ENCODE measurements around the gene PPP4C.

The PPP4C gene

GRCh38 chr16:30066761-30067583, 8.8 kb upstream of the PPP4C start:
- no peak for DNase-seq
- no peaks in the 10 kb centered on the region for H3K9me3 ChIP-seq (ENCODE audit: control insufficient read depth, low read length)
- peaks cover 46% of the 10 kb centered on the region for H3K36me3 ChIP-seq (ENCODE audit: control insufficient read depth, insufficient read depth, low read length)
- peaks cover 33% of the 10 kb centered on the region for H3K4me1 ChIP-seq (ENCODE audit: control insufficient read depth, insufficient read depth, low read length, poor library complexity, severe bottlenecking)
- peak overlapping the region; percentile 98 for H3K4me3 ChIP-seq (ENCODE audit: insufficient read depth, low read depth, low read length, poor library complexity, severe bottlenecking)
- no peaks in the 10 kb centered on the region for H3K27me3 ChIP-seq (replicated peaks; ENCODE audit: control insufficient read depth, insufficient read depth, low read length, poor library complexity, severe bottlenecking)
- peak overlapping the region; percentile 83 for H3K27ac ChIP-seq (ENCODE audit: insufficient read depth, low read length, poor library complexity, severe bottlenecking)

- peaks cover 46% of the 10 kb centered on the region for H3K36me3 ChIP-seq (ENCODE audit: control insufficient read depth, insufficient read depth, low read length)
- peak overlapping the region; percentile 29 for H3K27ac ChIP-seq (ENCODE audit: insufficient read depth, low read length, poor library complexity, severe bottlenecking)
- H3K4me1 ChIP-seq (ENCODE audit: control insufficient read depth, insufficient read depth, low read length, poor library complexity, severe bottlenecking) = peaks cover 33% of the 10 kb centered on the region
Measured at GRCh38 chr16:30067584-30067916, 8.2 kb upstream of the PPP4C start.

GRCh38 chr16:30068333-30068732, 7.5 kb upstream of the PPP4C start:
- DNase-seq = no peak
- no peak overlapping the region for H3K27ac ChIP-seq (ENCODE audit: insufficient read depth, low read length, poor library complexity, severe bottlenecking)
- H3K36me3 ChIP-seq (ENCODE audit: control insufficient read depth, insufficient read depth, low read length) = peaks cover 46% of the 10 kb centered on the region
- H3K4me1 ChIP-seq (ENCODE audit: control insufficient read depth, insufficient read depth, low read length, poor library complexity, severe bottlenecking) = peaks cover 32% of the 10 kb centered on the region
- no peaks in the 10 kb centered on the region for H3K27me3 ChIP-seq (replicated peaks; ENCODE audit: control insufficient read depth, insufficient read depth, low read length, poor library complexity, severe bottlenecking)
- H3K9me3 ChIP-seq (ENCODE audit: control insufficient read depth, low read length) = no peaks in the 10 kb centered on the region
- H3K4me3 ChIP-seq (ENCODE audit: insufficient read depth, low read depth, low read length, poor library complexity, severe bottlenecking) = no peak overlapping the region

More at GRCh38 chr16:30067584-30067916, 8.2 kb upstream of the PPP4C start:
- DNase-seq = no peak
- Histone ChIP-seq H3K27me3 (replicated peaks; ENCODE audit: control insufficient read depth, insufficient read depth, low read length, poor library complexity, severe bottlenecking) (no peaks in the 10 kb centered on the region), H3K4me3 (ENCODE audit: insufficient read depth, low read depth, low read length, poor library complexity, severe bottlenecking) (peak overlapping the region; percentile 98), H3K9me3 (ENCODE audit: control insufficient read depth, low read length) (no peaks in the 10 kb centered on the region)

GRCh38 chr16:30068750-30069610, 6.8 kb upstream of the PPP4C start:
- peak in 2 of 3 donors; percentile 37 to 45 for DNase-seq
- peaks cover 46% of the 10 kb centered on the region for H3K36me3 ChIP-seq (ENCODE audit: control insufficient read depth, insufficient read depth, low read length)
- no peak overlapping the region for H3K4me3 ChIP-seq (ENCODE audit: insufficient read depth, low read depth, low read length, poor library complexity, severe bottlenecking)
- H3K27me3 ChIP-seq (replicated peaks; ENCODE audit: control insufficient read depth, insufficient read depth, low read length, poor library complexity, severe bottlenecking) = no peaks in the 10 kb centered on the region
- H3K27ac ChIP-seq (ENCODE audit: insufficient read depth, low read length, poor library complexity, severe bottlenecking) = peak overlapping the region; percentile 18
- peaks cover 26% of the 10 kb centered on the region for H3K4me1 ChIP-seq (ENCODE audit: control insufficient read depth, insufficient read depth, low read length, poor library complexity, severe bottlenecking)
- H3K9me3 ChIP-seq (ENCODE audit: control insufficient read depth, low read length) = no peaks in the 10 kb centered on the region

GRCh38 chr16:30069611-30070462, 6.0 kb upstream of the PPP4C start:
- H3K4me1 ChIP-seq (ENCODE audit: control insufficient read depth, insufficient read depth, low read length, poor library complexity, severe bottlenecking) = peaks cover 23% of the 10 kb centered on the region

GRCh38 chr16:30070490-30070889, 5.3 kb upstream of the PPP4C start:
- Histone ChIP-seq H3K36me3 (ENCODE audit: control insufficient read depth, insufficient read depth, low read length) (peaks cover 46% of the 10 kb centered on the region), H3K4me1 (ENCODE audit: control insufficient read depth, insufficient read depth, low read length, poor library complexity, severe bottlenecking) (peaks cover 23% of the 10 kb centered on the region), H3K27me3 (replicated peaks; ENCODE audit: control insufficient read depth, insufficient read depth, low read length, poor library complexity, severe bottlenecking) (no peaks in the 10 kb centered on the region), H3K27ac (ENCODE audit: insufficient read depth, low read length, poor library complexity, severe bottlenecking) (no peak overlapping the region), H3K9me3 (ENCODE audit: control insufficient read depth, low read length) (no peaks in the 10 kb centered on the region), H3K4me3 (ENCODE audit: insufficient read depth, low read depth, low read length, poor library complexity, severe bottlenecking) (no peak overlapping the region)
- no peak for DNase-seq

More at GRCh38 chr16:30069611-30070462, 6.0 kb upstream of the PPP4C start:
- Histone ChIP-seq H3K9me3 (ENCODE audit: control insufficient read depth, low read length) (no peaks in the 10 kb centered on the region), H3K27ac (ENCODE audit: insufficient read depth, low read length, poor library complexity, severe bottlenecking) (no peak overlapping the region), H3K36me3 (ENCODE audit: control insufficient read depth, insufficient read depth, low read length) (peaks cover 46% of the 10 kb centered on the region), H3K4me3 (ENCODE audit: insufficient read depth, low read depth, low read length, poor library complexity, severe bottlenecking) (no peak overlapping the region), H3K27me3 (replicated peaks; ENCODE audit: control insufficient read depth, insufficient read depth, low read length, poor library complexity, severe bottlenecking) (no peaks in the 10 kb centered on the region)
- DNase-seq = no peak

GRCh38 chr16:30076276-30076791, 540 bp downstream of the PPP4C start:
- H3K27ac ChIP-seq (ENCODE audit: insufficient read depth, low read length, poor library complexity, severe bottlenecking) = peak overlapping the region; percentile 83
- no peaks in the 10 kb centered on the region for H3K27me3 ChIP-seq (replicated peaks; ENCODE audit: control insufficient read depth, insufficient read depth, low read length, poor library complexity, severe bottlenecking)
- H3K4me1 ChIP-seq (ENCODE audit: control insufficient read depth, insufficient read depth, low read length, poor library complexity, severe bottlenecking) = peaks cover 12% of the 10 kb centered on the region
- peaks cover 40% of the 10 kb centered on the region for H3K36me3 ChIP-seq (ENCODE audit: control insufficient read depth, insufficient read depth, low read length)
- H3K9me3 ChIP-seq (ENCODE audit: control insufficient read depth, low read length) = no peaks in the 10 kb centered on the region
- no peak for DNase-seq
- H3K4me3 ChIP-seq (ENCODE audit: insufficient read depth, low read depth, low read length, poor library complexity, severe bottlenecking) = peak overlapping the region; percentile 87

GRCh38 chr16:30077656-30078055, 1.9 kb downstream of the PPP4C start:
- H3K27me3 ChIP-seq (replicated peaks; ENCODE audit: control insufficient read depth, insufficient read depth, low read length, poor library complexity, severe bottlenecking) = no peaks in the 10 kb centered on the region
- no peaks in the 10 kb centered on the region for H3K9me3 ChIP-seq (ENCODE audit: control insufficient read depth, low read length)
- DNase-seq = no peak
- no peak overlapping the region for H3K27ac ChIP-seq (ENCODE audit: insufficient read depth, low read length, poor library complexity, severe bottlenecking)
- peaks cover 44% of the 10 kb centered on the region for H3K36me3 ChIP-seq (ENCODE audit: control insufficient read depth, insufficient read depth, low read length)
- peaks cover 12% of the 10 kb centered on the region for H3K4me1 ChIP-seq (ENCODE audit: control insufficient read depth, insufficient read depth, low read length, poor library complexity, severe bottlenecking)
- no peak overlapping the region for H3K4me3 ChIP-seq (ENCODE audit: insufficient read depth, low read depth, low read length, poor library complexity, severe bottlenecking)

- Histone ChIP-seq H3K4me1 (ENCODE audit: control insufficient read depth, insufficient read depth, low read length, poor library complexity, severe bottlenecking) (peaks cover 12% of the 10 kb centered on the region), H3K27me3 (replicated peaks; ENCODE audit: control insufficient read depth, insufficient read depth, low read length, poor library complexity, severe bottlenecking) (no peaks in the 10 kb centered on the region), H3K9me3 (ENCODE audit: control insufficient read depth, low read length) (no peaks in the 10 kb centered on the region), H3K4me3 (ENCODE audit: insufficient read depth, low read depth, low read length, poor library complexity, severe bottlenecking) (no peak overlapping the region), H3K27ac (ENCODE audit: insufficient read depth, low read length, poor library complexity, severe bottlenecking) (no peak overlapping the region), H3K36me3 (ENCODE audit: control insufficient read depth, insufficient read depth, low read length) (peaks cover 55% of the 10 kb centered on the region)
- no peak for DNase-seq
Measured at GRCh38 chr16:30078744-30079143, 3.0 kb downstream of the PPP4C start.

Measured in effector memory CD4-positive, alpha-beta T cell (primary cell).